OCI-LY3 (cell line): Measurements from ENCODE around the gene EXD2.

Experiments used
- H2AFZ ChIP-seq: fragments of 200-600, 300-600 bp; shearing (Covaris generic); 2 replicates; pipeline ENCODE4 v1.6.0; 2014; ENCODE audit warnings: antibody characterized with exemption, low read depth, low read length
- H3K27ac ChIP-seq: fragments of 200-600, 300-600 bp; sonication (generic); 2 replicates; pipeline ENCODE4 v1.5.1; 2014; ENCODE audit warnings: mild to moderate bottlenecking, low read length, moderate library complexity, mixed read lengths
- H3K27me3 ChIP-seq: fragments of 200-600, 300-600 bp; sonication (generic); 2 replicates; pipeline ENCODE4 v1.6.1; 2014; ENCODE audit warnings: low read depth, low read length, mixed read lengths
- H3K36me3 ChIP-seq: fragments of 200-600, 300-600 bp; sonication (generic); replicated peaks from 2 replicates; pipeline ENCODE3; 2014; ENCODE audit warnings: low read depth, low read length, mixed read lengths
- H3K4me1 ChIP-seq: fragments of 300-600, 200-600 bp; sonication (generic); 2 replicates; pipeline ENCODE4 v1.6.1; 2014; ENCODE audit warnings: low read length, mixed read lengths
- H3K4me2 ChIP-seq: fragments of 200-600, 300-600 bp; sonication (generic); 2 replicates; pipeline ENCODE4 v1.6.1; 2014; ENCODE audit warnings: low read length, mixed read lengths
- H3K4me3 ChIP-seq: fragments of 300-600, 200-600 bp; sonication (generic); 2 replicates; pipeline ENCODE4 v1.5.1; 2014; ENCODE audit warnings: antibody characterized with exemption, mild to moderate bottlenecking, low read length, moderate library complexity
- H3K79me2 ChIP-seq: fragments of 300-600, 200-600 bp; shearing (Covaris generic); 2 replicates; pipeline ENCODE4 v1.6.1; 2014; ENCODE audit warnings: mild to moderate bottlenecking, low read length, mixed read lengths
- H3K9ac ChIP-seq: fragments of 300-600, 200-600 bp; shearing (Covaris generic); 2 replicates; pipeline ENCODE4 v1.6.0; 2014; ENCODE audit warnings: mild to moderate bottlenecking, low read length, moderate library complexity
- H3K9me3 ChIP-seq: fragments of 200-600, 300-600 bp; shearing (Covaris generic); 2 replicates; pipeline ENCODE4 v1.6.1; 2014; ENCODE audit warnings: low read length, mixed read lengths; ENCODE audit not compliant: insufficient read depth
- H4K20me1 ChIP-seq: fragments of 200-600, 300-600 bp; sonication (generic); 2 replicates; pipeline ENCODE4 v1.6.1; 2016; ENCODE audit warnings: low read length, mixed read lengths; ENCODE audit not compliant: insufficient read depth
- EZH2phosphoT487 ChIP-seq: fragments of 200-600 bp; shearing (Covaris generic); IDR thresholded peaks from 2 replicates; pipeline ENCODE4 v1.6.1; 2018; ENCODE audit warnings: antibody characterized with exemption, mixed run types, low read depth
- TF ChIP-seq, protein P1 (sequence below): fragments of 200-600, 300-600 bp; sonication (generic); IDR thresholded peaks from 2 replicates; pipeline ENCODE4 v1.5.1; 2014; ENCODE audit warnings: antibody characterized with exemption, low read length, low read depth

Gene EXD2

DNA sequence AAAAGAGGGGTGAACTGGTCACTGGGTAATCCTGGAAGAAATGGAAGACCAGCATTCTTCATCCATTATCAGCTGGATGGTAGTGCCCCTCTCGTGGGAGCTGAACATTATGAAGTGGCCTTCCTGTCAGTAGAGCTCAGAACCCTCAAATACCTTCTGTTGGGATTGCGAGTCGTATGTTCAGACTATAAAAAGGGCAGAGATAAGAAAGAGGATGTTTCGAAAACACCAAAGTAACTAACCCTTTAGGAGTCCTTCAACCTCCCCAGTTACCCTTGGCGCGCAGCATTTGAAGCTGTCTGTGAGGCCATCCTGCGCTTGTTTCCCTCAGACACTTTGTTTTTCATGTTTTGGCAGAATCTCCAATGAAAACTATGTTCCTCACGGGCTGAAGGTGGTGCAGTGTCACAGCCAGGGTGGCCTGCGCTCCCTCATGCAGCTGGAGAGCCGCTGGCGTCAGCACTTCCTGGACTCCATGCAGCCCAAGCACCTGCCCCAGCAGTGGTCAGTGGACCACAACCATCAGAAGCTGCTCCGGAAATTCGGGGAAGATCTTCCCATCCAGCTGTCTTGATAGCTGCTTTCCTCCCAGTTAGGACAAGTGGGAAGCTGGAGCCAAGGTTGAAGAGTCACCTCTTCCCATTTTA is 49.4 kb downstream of the EXD2 start:
- H3K27ac ChIP-seq, result no peak overlapping the region
- H3K79me2 ChIP-seq, result no peaks in the 10 kb centered on the region
- no peaks in the 10 kb centered on the region for H3K36me3 ChIP-seq
- H4K20me1 ChIP-seq, result no peaks in the 10 kb centered on the region
- no peak overlapping the region for H3K9ac ChIP-seq
- H3K9me3 ChIP-seq, result no peaks in the 10 kb centered on the region
- no peak overlapping the region for H3K4me3 ChIP-seq
- TF ChIP-seq, protein P1, sequence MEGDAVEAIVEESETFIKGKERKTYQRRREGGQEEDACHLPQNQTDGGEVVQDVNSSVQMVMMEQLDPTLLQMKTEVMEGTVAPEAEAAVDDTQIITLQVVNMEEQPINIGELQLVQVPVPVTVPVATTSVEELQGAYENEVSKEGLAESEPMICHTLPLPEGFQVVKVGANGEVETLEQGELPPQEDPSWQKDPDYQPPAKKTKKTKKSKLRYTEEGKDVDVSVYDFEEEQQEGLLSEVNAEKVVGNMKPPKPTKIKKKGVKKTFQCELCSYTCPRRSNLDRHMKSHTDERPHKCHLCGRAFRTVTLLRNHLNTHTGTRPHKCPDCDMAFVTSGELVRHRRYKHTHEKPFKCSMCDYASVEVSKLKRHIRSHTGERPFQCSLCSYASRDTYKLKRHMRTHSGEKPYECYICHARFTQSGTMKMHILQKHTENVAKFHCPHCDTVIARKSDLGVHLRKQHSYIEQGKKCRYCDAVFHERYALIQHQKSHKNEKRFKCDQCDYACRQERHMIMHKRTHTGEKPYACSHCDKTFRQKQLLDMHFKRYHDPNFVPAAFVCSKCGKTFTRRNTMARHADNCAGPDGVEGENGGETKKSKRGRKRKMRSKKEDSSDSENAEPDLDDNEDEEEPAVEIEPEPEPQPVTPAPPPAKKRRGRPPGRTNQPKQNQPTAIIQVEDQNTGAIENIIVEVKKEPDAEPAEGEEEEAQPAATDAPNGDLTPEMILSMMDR, result no peak
- no peak for TF ChIP-seq EZH2phosphoT487
- no peak overlapping the region for H3K4me2 ChIP-seq
- no peak overlapping the region for H2AFZ ChIP-seq
- no peaks in the 10 kb centered on the region for H3K27me3 ChIP-seq
- H3K4me1 ChIP-seq, result peaks cover 6% of the 10 kb centered on the region

DNA sequence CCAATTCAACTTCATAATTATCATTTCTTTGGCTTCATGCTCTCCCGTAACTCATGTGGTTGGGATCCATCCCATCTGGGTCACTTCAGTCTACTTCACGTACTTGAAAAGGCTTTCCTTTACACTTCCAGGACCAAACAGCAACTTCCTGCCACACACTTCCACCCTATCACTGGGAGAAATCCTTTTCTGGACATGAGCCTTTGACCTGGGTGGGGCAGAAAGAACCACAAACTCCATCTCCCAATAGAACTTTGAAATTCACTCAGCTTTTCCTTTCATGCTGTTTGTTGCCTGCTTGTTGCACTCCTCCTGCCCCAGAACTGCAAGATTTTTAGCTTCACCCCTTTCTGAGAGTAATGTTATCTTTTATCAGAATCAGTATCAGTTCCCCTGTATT is 50.3 kb downstream of the EXD2 start:
- no peak overlapping the region for H3K4me3 ChIP-seq
- no peak overlapping the region for H3K27ac ChIP-seq
- H3K4me2 ChIP-seq, result no peak overlapping the region
- no peak for TF ChIP-seq EZH2phosphoT487
- TF ChIP-seq, protein P1, result no peak
- no peak overlapping the region for H3K9ac ChIP-seq
- no peaks in the 10 kb centered on the region for H4K20me1 ChIP-seq
- H3K36me3 ChIP-seq, result no peaks in the 10 kb centered on the region
- H3K4me1 ChIP-seq, result peaks cover 6% of the 10 kb centered on the region
- no peak overlapping the region for H2AFZ ChIP-seq
- no peaks in the 10 kb centered on the region for H3K79me2 ChIP-seq
- no peaks in the 10 kb centered on the region for H3K9me3 ChIP-seq
- no peaks in the 10 kb centered on the region for H3K27me3 ChIP-seq

DNA sequence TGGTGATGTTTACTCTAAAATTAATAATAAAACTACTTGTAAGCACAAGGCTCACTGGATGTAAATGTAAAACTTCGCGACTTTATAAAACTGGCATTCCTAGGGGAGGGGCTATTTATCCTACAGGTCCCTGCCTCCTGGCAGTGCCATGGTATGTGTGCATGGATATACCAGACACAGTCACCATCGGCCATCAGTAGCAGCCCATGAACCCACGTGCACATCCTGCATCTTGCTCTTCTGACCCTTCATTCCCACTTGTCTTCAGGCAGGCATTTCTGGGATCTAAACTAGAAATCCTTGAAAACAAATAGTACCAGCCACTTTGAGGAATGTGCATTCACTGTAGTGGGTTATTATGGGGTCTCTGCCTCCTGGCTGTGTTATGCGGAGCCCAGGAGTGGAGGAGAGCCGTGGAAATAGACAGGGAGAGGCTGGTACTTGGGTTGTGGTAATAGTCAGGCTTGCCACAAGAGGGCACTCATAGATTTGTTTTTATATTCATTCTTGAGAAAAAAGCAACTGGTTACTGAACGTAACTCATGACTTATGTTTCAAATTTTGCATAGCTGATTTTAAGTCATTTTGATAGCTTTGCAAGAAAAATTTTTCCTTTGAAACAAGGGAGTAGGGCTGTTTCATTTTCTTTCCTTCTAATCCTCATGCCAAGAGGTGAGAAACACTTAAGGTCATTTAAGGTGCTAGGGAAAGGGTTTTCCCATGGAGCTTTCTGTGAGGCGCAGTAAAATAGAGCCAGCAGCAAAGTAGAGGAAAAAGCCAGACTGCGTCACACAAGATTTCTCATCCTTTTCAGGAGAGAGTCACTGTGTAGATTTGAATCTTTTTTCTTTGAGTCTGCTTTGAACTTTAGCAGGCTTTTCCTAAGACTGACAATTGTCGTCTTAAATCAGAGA is 51.3 kb downstream of the EXD2 start:
- Histone ChIP-seq H2AFZ (no peak overlapping the region), H3K4me3 (no peak overlapping the region), H3K27me3 (no peaks in the 10 kb centered on the region), H3K79me2 (no peaks in the 10 kb centered on the region), H3K9ac (no peak overlapping the region), H3K36me3 (no peaks in the 10 kb centered on the region), H3K9me3 (no peaks in the 10 kb centered on the region), H3K4me1 (peaks cover 6% of the 10 kb centered on the region), H4K20me1 (no peaks in the 10 kb centered on the region), H3K4me2 (peak overlapping the region; percentile 43), H3K27ac (no peak overlapping the region)
- TF ChIP-seq EZH2phosphoT487, result no peak
- TF ChIP-seq, protein P1, result peak; percentile 81

- Histone ChIP-seq H3K79me2 (no peaks in the 10 kb centered on the region), H3K9ac (no peak overlapping the region), H3K27ac (no peak overlapping the region), H3K4me2 (no peak overlapping the region), H4K20me1 (no peaks in the 10 kb centered on the region), H3K36me3 (no peaks in the 10 kb centered on the region), H3K9me3 (no peaks in the 10 kb centered on the region), H3K27me3 (no peaks in the 10 kb centered on the region), H3K4me3 (no peak overlapping the region), H3K4me1 (peaks cover 6% of the 10 kb centered on the region), H2AFZ (no peak overlapping the region)
- TF ChIP-seq, protein P1, result no peak
- TF ChIP-seq EZH2phosphoT487, result no peak
Measured at GRCh38 chr14:69244946-69245345, 53.6 kb downstream of the EXD2 start.
